Measurements from ENCODE around the gene DYNLRB1.
"Not testable (repeated sequence)": the region's sequence is repeated elsewhere in the genome, so short reads cannot be mapped to it uniquely, and the experiment has no call there.

Gene DYNLRB1

GRCh38 chr20:34512266-34512954, 3.8 kb upstream of the DYNLRB1 start:
- no peak for DNase-seq

DNA sequence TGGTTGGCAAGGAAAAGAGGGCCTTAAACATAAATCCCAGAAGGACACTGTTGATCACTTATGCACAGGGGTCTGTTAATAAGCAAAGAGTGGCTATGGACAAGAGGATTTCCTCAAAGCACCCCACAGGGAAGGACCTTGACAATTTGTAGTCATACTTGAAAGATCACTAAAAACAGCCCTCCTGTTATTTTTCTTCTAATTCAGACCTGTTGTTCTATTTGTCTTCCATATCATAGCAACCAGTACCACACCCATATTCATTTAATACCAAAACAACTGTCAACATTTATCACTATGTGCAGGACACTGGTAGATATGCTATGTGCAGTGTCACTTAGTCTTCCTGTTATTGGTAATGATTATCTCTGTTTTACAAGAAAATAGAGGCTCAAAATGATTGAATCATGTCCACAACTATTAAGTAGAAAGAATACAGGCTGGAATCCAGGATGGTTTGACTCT, 3.2 kb upstream of the DYNLRB1 start:
- no peak for DNase-seq

GRCh38 chr20:34514034-34514433, 2.2 kb upstream of the DYNLRB1 start:
- DNase-seq = not testable (repeated sequence)

GRCh38 chr20:34514897-34515483, 1.2 kb upstream of the DYNLRB1 start:
- DNase-seq = no peak

DNA sequence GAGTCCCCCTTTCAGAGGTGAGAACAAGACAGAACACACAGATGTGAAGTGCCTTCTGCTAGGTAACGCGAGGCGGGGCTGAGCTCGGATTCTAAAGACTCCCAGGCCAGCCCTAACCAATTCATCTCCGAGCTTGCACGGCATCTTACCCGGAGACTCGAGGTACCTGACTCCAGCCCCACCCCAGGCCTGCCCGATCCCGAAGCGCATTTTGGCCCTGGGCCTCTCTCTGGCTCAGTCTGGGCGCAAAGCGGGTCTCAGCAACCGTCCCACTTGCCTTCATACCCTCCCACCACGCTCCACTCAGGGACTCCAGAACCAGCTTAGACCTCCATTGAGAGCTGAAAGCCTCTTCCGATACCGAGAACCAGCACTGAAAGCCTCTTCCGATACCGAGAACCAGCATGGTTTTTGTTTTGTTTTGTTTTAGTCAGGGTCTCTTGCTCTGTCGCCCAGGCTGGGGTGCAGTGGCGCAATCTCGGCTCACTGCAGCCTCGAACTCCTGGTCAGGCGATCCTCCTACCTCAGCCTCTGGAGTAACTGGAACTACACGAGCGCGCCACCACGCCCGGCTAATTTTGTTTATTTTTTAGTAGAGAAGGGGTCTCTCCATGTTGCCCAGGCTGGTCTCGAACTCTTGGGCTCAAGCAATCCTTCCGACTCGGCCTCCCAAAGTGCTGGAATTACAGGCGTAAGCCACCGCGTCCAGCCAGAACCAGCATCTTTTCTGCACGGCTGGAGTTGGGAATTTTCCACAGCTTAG, 557 bp upstream of the DYNLRB1 start:
- DNase-seq = peak; percentile 25 to 77

DNA sequence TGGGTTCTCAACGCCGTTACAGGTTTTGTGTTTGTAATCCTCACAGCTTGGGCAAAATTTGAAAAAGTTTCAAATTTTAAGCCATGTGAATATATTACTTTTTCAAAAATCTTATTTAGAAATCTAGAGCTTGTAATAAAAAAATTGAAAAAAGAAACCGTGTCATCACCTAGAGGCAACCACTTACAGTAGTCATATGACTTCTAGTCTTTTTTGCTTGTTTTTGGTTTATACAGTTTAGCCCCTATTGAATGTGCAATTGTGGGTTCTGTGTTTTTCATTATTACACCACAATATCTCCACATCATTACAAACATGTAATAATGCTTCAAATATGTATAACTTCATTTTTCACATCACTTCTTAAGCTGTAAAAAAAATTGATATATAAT, 888 bp downstream of the DYNLRB1 start:
- no peak for DNase-seq

DNA sequence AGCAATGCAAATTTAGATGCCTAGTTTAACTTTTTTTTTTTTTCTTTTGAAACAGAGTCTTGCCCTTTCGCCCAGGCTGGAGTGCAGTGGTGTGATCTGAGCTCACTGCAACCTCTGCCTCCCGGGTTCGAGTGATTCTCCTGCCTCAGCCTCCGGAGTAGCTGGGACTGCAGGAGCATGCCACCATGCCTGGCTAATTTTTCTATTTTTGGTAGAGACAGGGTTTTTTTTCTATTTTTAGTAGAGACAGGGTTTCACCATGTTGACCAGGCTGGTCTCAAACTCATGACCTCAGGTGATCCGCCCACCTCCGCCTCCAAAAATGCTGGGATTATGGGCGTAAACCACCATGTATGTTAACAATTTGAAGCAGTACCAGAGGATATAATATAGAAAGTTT, 2.6 kb downstream of the DYNLRB1 start:
- DNase-seq = not testable (repeated sequence)

GRCh38 chr20:34519841-34520240, 3.6 kb downstream of the DYNLRB1 start:
- DNase-seq = not testable (repeated sequence)

GRCh38 chr20:34522969-34523871, 7.0 kb downstream of the DYNLRB1 start:
- DNase-seq = peak in 1 of 2 experiments; percentile 1

GRCh38 chr20:34524426-34524825, 8.2 kb downstream of the DYNLRB1 start:
- DNase-seq = no peak

GRCh38 chr20:34525342-34525708, 9.1 kb downstream of the DYNLRB1 start:
- DNase-seq = no peak

DNA sequence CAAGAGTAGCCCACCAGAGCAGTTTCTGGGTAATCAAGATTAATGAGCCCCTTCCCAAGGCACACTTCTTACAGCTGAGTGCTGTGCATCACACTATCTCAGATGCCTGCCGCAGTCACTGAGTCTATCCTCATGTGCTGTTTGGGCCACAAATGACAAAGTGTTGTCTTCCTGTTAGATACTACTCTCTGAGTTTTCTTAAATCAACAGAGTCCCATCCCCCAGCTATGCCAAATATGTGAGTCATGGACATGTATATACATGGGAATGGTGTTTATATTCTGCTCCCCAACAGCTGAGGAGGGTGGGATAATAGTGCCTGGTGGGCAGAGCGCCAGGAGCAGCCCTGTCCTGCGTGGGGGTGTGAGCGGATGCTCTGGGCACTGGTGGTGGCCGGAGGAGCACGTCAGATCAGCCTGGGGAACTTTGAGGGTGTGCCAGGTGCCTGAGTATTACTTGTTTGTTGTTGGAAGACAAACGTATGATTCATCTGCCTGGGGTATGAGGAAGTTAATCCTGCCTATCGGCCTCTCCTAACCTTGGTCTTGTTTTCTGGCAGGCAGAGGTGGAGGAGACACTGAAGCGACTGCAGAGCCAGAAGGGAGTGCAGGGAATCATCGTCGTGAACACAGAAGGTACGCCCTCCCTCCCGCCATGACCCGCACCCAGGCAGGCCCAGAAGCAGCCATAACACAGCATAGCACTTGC, 9.6 kb downstream of the DYNLRB1 start:
- no peak for DNase-seq

DNA sequence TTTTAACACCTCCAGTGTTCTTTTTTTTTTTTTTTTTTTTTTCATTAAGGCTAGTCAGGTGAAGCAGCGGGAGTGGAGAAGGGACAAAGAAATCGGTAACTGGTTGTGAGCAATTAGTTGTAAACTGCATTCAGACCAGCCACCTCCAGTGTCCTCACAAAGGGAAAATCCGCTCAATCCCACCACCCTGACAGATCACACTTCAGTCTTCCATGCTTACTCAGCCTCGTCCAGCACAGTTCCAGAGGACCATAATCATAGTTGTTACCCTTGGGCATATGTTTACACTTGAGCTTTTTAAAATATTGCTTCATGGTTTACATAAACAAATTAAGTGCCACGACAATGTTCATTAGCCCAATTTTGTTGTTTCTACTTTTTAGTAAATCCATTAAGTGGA, 10.2 kb downstream of the DYNLRB1 start:
- DNase-seq = no peak

DNA sequence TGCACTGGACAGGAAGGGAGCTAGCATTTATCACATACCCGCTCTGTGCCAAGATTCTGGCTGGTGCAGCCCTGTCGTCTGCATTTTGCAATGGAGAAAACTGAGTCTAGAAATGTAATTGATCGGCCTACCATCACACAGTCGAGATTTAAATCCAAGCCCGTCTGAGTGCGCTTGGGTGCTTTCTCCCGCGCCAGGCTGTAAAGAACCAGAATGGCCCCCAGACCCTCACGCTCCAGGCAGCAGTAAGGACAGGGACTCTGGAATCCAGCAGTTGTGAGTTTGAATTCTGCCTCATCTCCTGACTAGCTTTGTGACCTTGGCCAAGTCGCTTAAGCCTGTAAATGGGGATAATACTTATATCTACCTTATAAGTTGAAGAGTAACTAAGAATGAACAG, 10.8 kb downstream of the DYNLRB1 start:
- DNase-seq = no peak

DNA sequence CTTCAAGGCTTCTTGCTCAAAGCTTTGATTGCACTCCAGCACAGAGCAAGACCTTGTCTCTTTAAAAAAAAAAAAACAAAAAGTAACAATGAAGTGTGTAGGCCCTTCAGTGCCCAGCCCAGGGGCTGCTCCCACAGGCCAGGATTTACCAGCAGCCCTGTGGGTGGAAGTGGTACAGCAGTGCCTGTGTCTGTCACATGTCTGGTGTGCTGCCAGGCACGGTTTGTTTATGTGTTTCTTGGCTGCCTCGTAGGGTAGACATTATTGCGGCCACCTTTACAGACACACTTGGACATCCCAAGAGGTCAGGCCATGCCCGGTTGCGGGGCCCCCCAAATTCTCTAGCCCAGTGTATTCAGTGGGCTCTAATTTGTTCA, 12.7 kb downstream of the DYNLRB1 start:
- no peak for DNase-seq

GRCh38 chr20:34529742-34530141, 13.5 kb downstream of the DYNLRB1 start:
- no peak for DNase-seq

- DNase-seq = no peak
Observed at GRCh38 chr20:34530342-34530741, 14.1 kb downstream of the DYNLRB1 start.

DNA sequence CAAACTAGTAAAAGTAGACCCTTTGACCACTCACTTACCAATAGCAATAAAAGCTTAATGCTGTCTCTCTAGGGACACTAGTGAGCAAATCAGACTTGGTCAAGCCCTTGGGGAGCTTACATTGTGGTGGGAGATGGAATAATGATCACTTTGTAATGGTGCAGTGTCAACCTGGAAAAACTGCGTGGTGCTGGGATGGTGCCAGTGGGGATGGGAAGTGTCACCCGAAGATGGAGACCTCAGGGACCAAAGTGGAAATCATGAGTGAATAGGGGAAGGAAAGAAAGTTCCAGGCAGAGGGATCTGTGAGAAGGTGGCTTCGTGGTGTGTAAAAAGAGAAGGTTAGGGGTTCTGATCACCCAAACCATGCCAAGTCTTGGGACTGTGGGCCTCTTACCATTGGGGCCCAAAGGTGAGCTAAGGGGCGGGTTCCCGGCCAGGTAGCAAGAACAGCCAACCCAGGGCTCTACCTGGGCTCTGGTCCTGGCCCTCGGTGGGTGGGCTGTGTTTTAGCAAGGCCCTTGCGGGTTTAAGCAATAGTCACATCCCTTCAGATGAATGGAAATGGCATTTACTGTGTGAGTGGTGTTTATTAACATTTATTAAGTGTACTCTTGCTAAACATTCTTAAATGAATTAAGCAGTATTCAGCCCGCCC, 15.5 kb downstream of the DYNLRB1 start:
- no peak for DNase-seq

GRCh38 chr20:34532320-34532719, 16.1 kb downstream of the DYNLRB1 start:
- no peak for DNase-seq

DNA sequence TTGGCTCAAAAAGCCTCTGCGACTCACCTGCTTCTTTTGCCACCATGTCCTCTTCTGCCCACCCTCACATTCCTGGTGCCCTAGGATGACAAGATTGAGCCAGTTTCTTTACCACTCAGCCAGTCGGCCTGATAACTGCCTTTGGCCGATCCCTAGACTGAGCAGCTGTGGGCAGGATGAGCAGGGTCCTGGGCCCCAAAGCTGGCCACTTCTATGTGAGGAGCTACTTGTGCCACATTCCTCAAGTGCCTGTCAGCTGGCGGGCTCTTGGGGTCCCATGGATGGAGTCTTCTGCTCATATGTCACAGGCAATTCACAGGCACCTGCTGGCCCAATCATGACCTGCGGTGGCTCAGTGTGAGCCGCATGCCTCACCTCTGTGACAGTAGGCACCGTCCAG, 16.5 kb downstream of the DYNLRB1 start:
- no peak for DNase-seq

DNA sequence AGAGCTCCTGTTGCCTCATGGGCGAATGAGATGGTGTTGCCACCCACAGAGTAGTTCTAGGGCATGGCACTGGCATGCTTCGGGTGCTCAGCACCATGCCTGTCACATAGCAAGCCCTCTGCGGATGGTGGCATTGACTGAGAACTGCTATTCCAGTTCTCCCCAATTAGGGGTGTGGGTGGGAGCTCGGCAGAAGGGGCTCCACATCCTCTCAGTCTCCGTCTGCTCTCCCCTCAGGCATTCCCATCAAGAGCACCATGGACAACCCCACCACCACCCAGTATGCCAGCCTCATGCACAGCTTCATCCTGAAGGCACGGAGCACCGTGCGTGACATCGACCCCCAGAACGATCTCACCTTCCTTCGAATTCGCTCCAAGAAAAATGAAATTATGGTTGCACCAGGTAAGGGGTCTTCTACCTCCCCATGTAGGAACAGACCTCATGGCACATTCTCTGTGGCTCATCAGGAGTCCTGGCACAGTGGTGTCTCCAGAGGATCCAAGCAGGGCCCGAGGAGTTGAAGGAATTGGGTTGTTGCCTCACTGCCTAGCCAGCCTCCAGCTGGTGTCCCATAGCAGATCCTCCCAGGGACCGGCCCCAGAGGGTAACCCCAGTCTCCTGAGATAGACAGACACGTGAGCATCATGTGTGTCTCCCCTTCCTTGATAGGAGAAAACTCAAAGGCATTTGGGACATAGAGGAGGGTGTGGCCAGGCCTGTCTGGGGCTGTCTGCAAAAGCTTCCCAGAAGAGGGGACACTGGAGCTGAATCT, 18.4 kb downstream of the DYNLRB1 start:
- DNase-seq = no peak
